ENCODE results near the gene RBM33. TPM values are rescaled to one million over a fixed set of nuclear protein-coding genes. Genes with fewer than 3 reads are reported as not detected.

The RBM33 gene
- total and polyA plus RNA-seq, 9 of the 15 experiments (the other 6 are each of a cell fraction or from before 2014, with no cell fraction given) = 4.4 to 80.7 (median 27.3) TPM

- TF ChIP-seq SNRNP70 (optimal IDR thresholded peaks at IDR 0.05; ENCODE audit: low read depth, low read length) (no peak), XRCC3 (IDR thresholded peaks at IDR 0.05) (no peak), PRDM10 (IDR thresholded peaks at IDR 0.05; ENCODE audit: partially characterized antibody) (no peak), HBP1 (CRISPR knock-in tag; IDR thresholded peaks at IDR 0.05) (no peak), IFI16 (CRISPR knock-in tag; IDR thresholded peaks at IDR 0.05) (no peak), DMBX1 (CRISPR knock-in tag; IDR thresholded peaks at IDR 0.05; ENCODE audit: borderline replicate concordance) (no peak), ZKSCAN1 (IDR thresholded peaks at IDR 0.05; ENCODE audit: low read depth, low read length) (no peak), ZNF280B (CRISPR knock-in tag; IDR thresholded peaks at IDR 0.05) (no peak), NR3C1 (CRISPR knock-in tag; IDR thresholded peaks at IDR 0.05) (no peak), ZNF780A (CRISPR knock-in tag; IDR thresholded peaks at IDR 0.05) (no peak), ZNF146 (CRISPR knock-in tag; IDR thresholded peaks at IDR 0.05; ENCODE audit: unreplicated experiment) (no peak), TCF3 (CRISPR knock-in tag; IDR thresholded peaks at IDR 0.05) (peak; percentile 44), DDX20 (tag; IDR thresholded peaks at IDR 0.05; ENCODE audit: low read depth) (no peak), SRSF1 (IDR thresholded peaks at IDR 0.05; ENCODE audit: low read depth, low read length) (no peak), ZC3H11A (IDR thresholded peaks at IDR 0.05; ENCODE audit: low read depth, low read length) (no peak), BRCA1 (IDR thresholded peaks at IDR 0.05) (no peak), BRCA1 (CRISPR knock-in tag; IDR thresholded peaks at IDR 0.05) (no peak), HMG20A (CRISPR knock-in tag; conservative IDR thresholded peaks at IDR 0.05) (no peak), ZFX (CRISPR knock-in tag; IDR thresholded peaks at IDR 0.05) (no peak), FOSL1 (tag; conservative IDR thresholded peaks at IDR 0.05) (peak; percentile 95), EZH2 (IDR thresholded peaks at IDR 0.05; ENCODE audit: borderline replicate concordance, low read depth, low read length) (no peak), ASH1L (IDR thresholded peaks at IDR 0.05; ENCODE audit: borderline replicate concordance, low read depth, partially characterized antibody) (no peak), CHD4 (IDR thresholded peaks at IDR 0.05; ENCODE audit: insufficient read depth, insufficient replicate concordance, low read depth, low read length, poor library complexity, severe bottlenecking) (peak; percentile 61), ARNT (IDR thresholded peaks at IDR 0.05) (peak in 1 of 2 experiments; percentile 65; a peak in 2 of 4 replicates)
Observed at GRCh38 chr7:155660059-155660757, 15.7 kb downstream of the RBM33 start (continued).

Measured in K562 (cell line).